Left kidney (tissue), 2 donors: ENCODE data around the gene UBAP2. TPM values are rescaled to one million over a fixed set of nuclear protein-coding genes. Genes with fewer than 3 reads are reported as not detected.
A peak's percentile ranks its signal among the peaks of the same experiment; 100 is the strongest.
"Not testable (repeated sequence)": the region's sequence is repeated elsewhere in the genome, so short reads cannot be mapped to it uniquely, and the experiment has no call there.

Experiments used
- DNase-seq: peaks from one replicate; pipeline ENCODE4 v3.0.0-alpha.2; 2013
- polyA plus RNA-seq: library from polyadenylated mRNA; unstranded; fragments of 120-200 nt; gene quantifications from one replicate; pipeline ENCODE4 v1.2.1, GENCODE V29; 2013; ENCODE audit not compliant: insufficient read length

The UBAP2 gene
- polyA plus RNA-seq, 1 donor, result 49.4 TPM

- no peak for DNase-seq
Observed at GRCh38 chr9:33988219-33988890, 60.3 kb downstream of the UBAP2 start.

GRCh38 chr9:33976414-33976813 lies 72.3 kb downstream of the UBAP2 start:
- DNase-seq, result no peak

GRCh38 chr9:33972698-33973097 lies 76.0 kb downstream of the UBAP2 start:
- no peak for DNase-seq

GRCh38 chr9:33964086-33964768 lies 84.5 kb downstream of the UBAP2 start:
- no peak for DNase-seq

DNA sequence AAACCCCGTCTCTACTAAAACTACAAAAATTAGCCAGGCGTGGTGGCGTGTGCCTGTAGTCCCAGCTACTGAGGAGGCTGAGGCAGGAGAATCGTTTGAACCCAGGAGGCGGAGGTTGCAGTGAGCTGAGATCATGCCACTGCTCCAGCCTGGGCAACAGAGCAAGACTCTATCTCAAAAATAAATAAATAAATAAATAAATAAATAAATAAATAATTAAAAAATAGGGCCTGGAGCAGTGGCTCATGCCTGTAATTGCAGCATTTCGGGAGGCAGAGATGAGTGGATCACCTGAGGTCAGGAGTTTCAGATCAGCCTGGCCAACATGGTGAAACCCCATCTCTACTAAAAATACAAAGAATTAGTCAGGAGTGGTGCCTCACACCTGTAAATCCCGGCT lies 86.2 kb downstream of the UBAP2 start:
- DNase-seq, result not testable (repeated sequence)

DNA sequence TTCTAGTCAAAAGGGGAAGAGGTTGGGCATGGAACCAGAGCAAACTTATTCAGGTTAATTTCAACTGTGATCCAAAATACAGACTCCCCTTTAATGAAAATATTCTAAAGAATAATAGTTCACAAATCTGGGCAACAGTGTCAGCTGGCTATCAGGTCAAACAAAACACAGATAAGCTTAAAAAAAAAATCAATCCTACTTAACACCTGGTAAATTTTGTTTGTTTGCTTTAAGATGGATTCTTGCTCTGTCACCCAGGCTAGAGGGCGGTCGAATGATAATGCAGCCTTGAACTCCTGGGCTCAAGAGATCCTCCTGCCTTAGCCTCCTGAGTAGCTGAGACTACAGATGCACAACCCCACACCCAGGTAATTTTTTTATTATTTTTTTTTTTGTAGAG lies 89.0 kb downstream of the UBAP2 start:
- DNase-seq, result no peak

GRCh38 chr9:33956544-33956943 lies 92.1 kb downstream of the UBAP2 start:
- DNase-seq, result no peak

GRCh38 chr9:33952066-33952465 lies 96.6 kb downstream of the UBAP2 start:
- no peak for DNase-seq

GRCh38 chr9:33950371-33950770 lies 98.3 kb downstream of the UBAP2 start:
- DNase-seq, result no peak

GRCh38 chr9:33946779-33947535 lies 101.7 kb downstream of the UBAP2 start:
- DNase-seq, result no peak

- DNase-seq, result no peak
Observed at GRCh38 chr9:33943389-33943788, 105.3 kb downstream of the UBAP2 start.

DNA sequence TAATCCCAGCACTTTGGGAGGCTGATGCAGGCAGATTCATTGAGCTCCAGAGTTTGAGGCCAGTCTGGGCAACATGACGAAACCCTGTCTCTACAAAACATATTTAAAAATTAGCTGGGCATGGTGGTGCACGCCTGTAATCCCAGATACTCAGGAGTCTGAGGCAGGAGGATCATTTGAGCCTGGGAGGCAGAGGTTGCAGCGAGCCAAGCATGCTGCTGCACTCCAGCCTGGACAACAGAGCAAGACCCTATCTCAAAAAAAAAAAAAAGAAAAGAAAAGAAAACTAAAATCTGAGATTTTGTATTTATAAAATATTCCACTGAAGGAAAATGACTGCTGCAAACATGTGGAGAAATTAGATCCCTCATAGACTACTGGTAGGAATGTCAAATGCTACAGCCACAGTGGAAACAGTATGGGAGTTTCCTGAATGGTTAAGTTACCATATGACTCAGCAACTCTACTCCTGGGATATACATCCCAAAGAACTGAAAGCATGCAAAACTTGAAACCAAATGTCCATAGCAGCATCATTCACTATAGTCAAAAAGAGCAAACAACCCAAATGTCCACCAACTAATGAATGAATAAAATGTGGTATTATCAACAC lies 106.1 kb downstream of the UBAP2 start:
- no peak for DNase-seq

- no peak for DNase-seq
Observed at GRCh38 chr9:33939924-33940874, 108.5 kb downstream of the UBAP2 start.

DNA sequence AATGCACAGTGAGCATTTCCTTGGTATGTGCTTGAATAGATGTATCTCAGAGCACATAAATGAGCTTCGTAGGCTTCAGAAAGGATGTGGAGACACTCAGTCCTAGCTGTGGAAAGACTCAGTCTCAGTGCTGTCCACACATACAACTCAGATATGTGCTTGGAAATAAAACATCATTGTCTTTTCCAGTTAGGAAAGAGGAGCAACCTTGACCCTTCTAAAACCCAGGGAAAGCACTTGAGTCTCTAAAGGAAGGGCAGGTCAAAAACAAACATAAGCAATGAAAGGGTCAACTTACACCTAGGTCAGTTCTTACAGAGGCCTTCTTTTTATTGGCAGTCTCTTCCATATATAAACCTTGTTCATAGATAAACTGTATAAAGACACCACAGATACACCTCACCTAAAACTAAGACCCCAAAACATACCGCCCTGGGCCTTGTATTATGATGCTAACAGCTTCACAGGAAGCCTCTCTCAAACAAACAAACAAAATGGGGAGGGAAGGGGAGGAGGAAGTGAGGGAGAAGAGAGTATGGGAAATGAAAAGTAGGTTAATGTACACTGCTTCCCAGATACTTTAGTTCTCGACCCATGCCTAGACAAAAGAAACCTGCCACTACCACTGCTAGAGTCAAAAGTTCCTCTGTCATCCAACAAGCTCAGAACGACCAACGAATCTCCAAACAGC lies 114.4 kb downstream of the UBAP2 start:
- DNase-seq, result no peak

DNA sequence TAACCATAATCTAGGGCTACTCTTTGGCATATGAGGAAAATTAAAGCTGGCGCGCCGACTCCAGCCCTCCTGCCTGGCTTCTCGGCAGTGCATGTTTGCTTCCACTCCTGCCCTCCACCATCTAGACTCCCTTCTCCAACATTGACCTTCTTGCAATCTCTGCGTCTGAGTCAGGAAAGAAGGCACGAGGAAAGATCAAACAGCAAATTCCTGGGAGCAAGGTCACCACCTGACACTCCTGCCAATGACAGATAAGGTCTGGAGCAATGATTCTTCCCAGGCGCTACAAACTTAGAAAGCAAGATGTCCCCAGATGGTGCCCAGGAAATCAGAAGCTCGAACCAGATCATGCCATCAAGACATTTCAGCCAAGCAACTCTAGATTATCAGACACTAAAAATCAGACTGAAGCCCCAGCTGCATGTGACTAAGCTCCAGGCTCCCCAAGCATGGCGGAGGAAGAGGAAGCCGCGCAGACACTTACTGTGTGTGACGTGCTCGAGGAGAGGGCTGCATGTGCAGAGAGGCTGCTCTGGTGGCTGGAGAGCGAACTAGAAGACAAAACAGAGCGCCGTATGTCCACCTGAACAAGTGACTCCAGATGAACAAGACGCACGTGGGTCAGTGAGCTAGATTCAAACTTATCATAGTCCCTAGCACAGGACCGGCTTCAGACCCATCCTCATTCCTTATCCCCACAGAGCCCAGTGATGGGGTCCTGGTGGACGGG lies 116.4 kb downstream of the UBAP2 start:
- no peak for DNase-seq

GRCh38 chr9:33931326-33931725 lies 117.4 kb downstream of the UBAP2 start:
- no peak for DNase-seq

GRCh38 chr9:33927694-33928093 lies 121.0 kb downstream of the UBAP2 start:
- DNase-seq, result no peak

- DNase-seq, result no peak
Observed at GRCh38 chr9:33926746-33927485, 121.8 kb downstream of the UBAP2 start.

DNA sequence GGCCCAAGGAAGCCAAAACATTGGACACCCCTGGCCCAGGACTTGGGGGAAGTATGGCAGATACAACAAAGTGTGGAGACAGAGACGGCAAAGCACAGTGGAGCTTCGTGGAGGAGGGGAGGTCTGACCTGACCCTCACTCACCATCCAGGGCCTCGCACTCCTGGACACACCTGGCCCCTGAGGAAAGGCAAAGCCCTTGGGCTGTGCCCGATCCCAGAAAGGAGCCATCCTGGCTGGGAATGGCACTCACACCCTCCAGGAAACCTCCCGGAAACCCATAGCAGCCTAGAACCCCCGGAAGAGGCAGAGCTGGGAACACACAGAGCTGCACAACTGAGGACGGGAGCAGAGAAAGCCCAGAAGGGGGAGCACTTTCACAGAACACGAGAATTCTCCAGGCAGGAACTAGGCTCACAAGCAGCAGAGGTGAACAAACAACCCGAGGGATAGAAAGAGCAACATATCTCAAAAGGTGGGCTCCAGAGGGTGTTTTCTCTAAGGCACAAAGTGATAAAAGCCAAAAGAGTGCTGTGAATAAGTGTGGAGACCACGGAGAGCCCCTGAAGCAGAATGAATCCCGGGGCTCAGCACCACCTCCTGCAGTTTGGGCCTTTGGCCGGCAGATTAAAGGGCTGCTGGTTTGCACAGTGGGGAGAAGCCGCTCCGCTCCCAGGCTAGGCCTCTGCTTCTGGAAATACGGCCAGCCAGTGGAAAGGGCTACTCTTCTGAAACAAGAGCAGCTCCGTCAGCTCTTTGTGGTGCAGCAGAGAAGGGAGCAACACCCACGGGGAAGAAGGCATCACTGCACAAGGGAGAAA lies 123.5 kb downstream of the UBAP2 start:
- peak; percentile 51 for DNase-seq
